NT2/D1 (cell line): ENCODE data around the gene SGPL1.

ENCODE experiments used
- YY1 ChIP-seq: IDR thresholded peaks from 2 replicates; pipeline ENCODE4 v1.6.1; 2011; ENCODE audit not compliant: insufficient read length, insufficient read depth
- ZNF274 ChIP-seq: IDR thresholded peaks from 2 replicates; pipeline ENCODE4 v1.6.1; 2011; ENCODE audit warnings: mild to moderate bottlenecking, low read depth, low read length

DNA sequence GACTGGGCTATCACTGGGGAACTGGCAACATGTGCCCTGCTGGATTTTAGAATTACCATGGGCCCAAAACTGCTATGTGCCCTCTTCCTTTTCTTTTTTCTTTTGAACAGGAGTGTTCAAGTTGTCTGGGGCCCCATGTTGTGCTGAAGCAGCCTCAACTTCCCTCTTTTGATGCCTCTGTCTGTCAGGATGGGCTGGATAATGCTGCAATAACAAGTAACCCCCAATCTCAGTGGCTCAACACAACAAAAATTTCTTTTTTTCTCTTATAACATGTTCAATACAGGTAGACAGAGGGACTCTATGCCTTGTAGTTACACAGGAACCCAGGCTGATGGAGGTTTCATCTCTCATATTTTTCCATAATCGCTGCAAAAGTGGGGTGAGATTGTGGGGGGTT is 80.8 kb downstream of the SGPL1 start:
- TF ChIP-seq YY1, result no peak
- TF ChIP-seq ZNF274, result no peak
